ENCODE measurements around the gene EFL1.

EFL1 gene

GRCh38 chr15:82159922-82160321 lies 102.6 kb downstream of the EFL1 start:
- no peak for DNase-seq (ENCODE audit: low spot score)

GRCh38 chr15:82158811-82159210 lies 103.7 kb downstream of the EFL1 start:
- no peak for DNase-seq (ENCODE audit: low spot score)

GRCh38 chr15:82150645-82151044 lies 111.9 kb downstream of the EFL1 start:
- no peak for DNase-seq (ENCODE audit: low spot score)

- DNase-seq (ENCODE audit: low spot score): no peak
Measured at GRCh38 chr15:82146990-82147461, 115.5 kb downstream of the EFL1 start.

GRCh38 chr15:82146576-82146975 lies 116.0 kb downstream of the EFL1 start:
- no peak for DNase-seq (ENCODE audit: low spot score)

- no peak for DNase-seq (ENCODE audit: low spot score)
Measured at GRCh38 chr15:82143390-82144385, 118.8 kb downstream of the EFL1 start.

GRCh38 chr15:82140886-82141285 lies 121.6 kb downstream of the EFL1 start:
- DNase-seq (ENCODE audit: low spot score): no peak

- no peak for DNase-seq (ENCODE audit: low spot score)
Measured at GRCh38 chr15:82139823-82140268, 122.7 kb downstream of the EFL1 start.

- no peak for DNase-seq (ENCODE audit: low spot score)
Measured at GRCh38 chr15:82138306-82138705, 124.2 kb downstream of the EFL1 start.

GRCh38 chr15:82137261-82137660 lies 125.3 kb downstream of the EFL1 start:
- DNase-seq (ENCODE audit: low spot score): no peak

- no peak for DNase-seq (ENCODE audit: low spot score)
Measured at GRCh38 chr15:82136120-82136519, 126.4 kb downstream of the EFL1 start.

- DNase-seq (ENCODE audit: low spot score): no peak
Measured at GRCh38 chr15:82135638-82136037, 126.9 kb downstream of the EFL1 start.

- DNase-seq (ENCODE audit: low spot score): no peak
Measured at GRCh38 chr15:82134461-82134860, 128.1 kb downstream of the EFL1 start.

GRCh38 chr15:82133251-82133650 lies 129.3 kb downstream of the EFL1 start:
- DNase-seq (ENCODE audit: low spot score): no peak

GRCh38 chr15:82132742-82133141 lies 129.8 kb downstream of the EFL1 start:
- DNase-seq (ENCODE audit: low spot score): no peak

GRCh38 chr15:82132096-82132495 lies 130.4 kb downstream of the EFL1 start:
- no peak for DNase-seq (ENCODE audit: low spot score)

GRCh38 chr15:82130248-82130647 lies 132.3 kb downstream of the EFL1 start:
- DNase-seq (ENCODE audit: low spot score): no peak

GRCh38 chr15:82129761-82130160 lies 132.8 kb downstream of the EFL1 start:
- no peak for DNase-seq (ENCODE audit: low spot score)

- DNase-seq (ENCODE audit: low spot score): no peak
Measured at GRCh38 chr15:82129149-82129692, 133.3 kb downstream of the EFL1 start.

- no peak for DNase-seq (ENCODE audit: low spot score)
Measured at GRCh38 chr15:82128401-82129148, 134.0 kb downstream of the EFL1 start.

GRCh38 chr15:82127581-82127980 lies 135.0 kb downstream of the EFL1 start:
- DNase-seq (ENCODE audit: low spot score): no peak

- no peak for DNase-seq (ENCODE audit: low spot score)
Measured at GRCh38 chr15:82126346-82126745, 136.2 kb downstream of the EFL1 start.

Data from left forelimb (tissue), 1 donor.